ENCODE measurements around the gene KCNQ1. TPM values are rescaled to one million over a fixed set of nuclear protein-coding genes. Genes with fewer than 3 reads are reported as not detected.

KCNQ1 gene
- total RNA-seq, 2 donors from 2014 or later, result 38.9 to 46.1 TPM

- Histone ChIP-seq H3K27ac (no peak overlapping the region), H3K27me3 (no peaks in the 10 kb centered on the region), H3K36me3 (replicated peaks in 1 of 2; ENCODE audit: insufficient read depth in 1 of 2, low read depth in 2 of 2) (peaks cover 0 to 2% of the 10 kb centered on the region in 2 donors), H3K4me3 (no peak overlapping the region), H3K9me3 (no peaks in the 10 kb centered on the region), H3K4me1 (no peaks in the 10 kb centered on the region)
- TF ChIP-seq, protein P1, sequence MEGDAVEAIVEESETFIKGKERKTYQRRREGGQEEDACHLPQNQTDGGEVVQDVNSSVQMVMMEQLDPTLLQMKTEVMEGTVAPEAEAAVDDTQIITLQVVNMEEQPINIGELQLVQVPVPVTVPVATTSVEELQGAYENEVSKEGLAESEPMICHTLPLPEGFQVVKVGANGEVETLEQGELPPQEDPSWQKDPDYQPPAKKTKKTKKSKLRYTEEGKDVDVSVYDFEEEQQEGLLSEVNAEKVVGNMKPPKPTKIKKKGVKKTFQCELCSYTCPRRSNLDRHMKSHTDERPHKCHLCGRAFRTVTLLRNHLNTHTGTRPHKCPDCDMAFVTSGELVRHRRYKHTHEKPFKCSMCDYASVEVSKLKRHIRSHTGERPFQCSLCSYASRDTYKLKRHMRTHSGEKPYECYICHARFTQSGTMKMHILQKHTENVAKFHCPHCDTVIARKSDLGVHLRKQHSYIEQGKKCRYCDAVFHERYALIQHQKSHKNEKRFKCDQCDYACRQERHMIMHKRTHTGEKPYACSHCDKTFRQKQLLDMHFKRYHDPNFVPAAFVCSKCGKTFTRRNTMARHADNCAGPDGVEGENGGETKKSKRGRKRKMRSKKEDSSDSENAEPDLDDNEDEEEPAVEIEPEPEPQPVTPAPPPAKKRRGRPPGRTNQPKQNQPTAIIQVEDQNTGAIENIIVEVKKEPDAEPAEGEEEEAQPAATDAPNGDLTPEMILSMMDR (IDR thresholded peaks at IDR 0.05), result no peak
- no peak for TF ChIP-seq POLR2A (IDR thresholded peaks at IDR 0.05)
- intact Hi-C loops (cut with DNase I), result no loop called here
- ATAC-seq, result no peak
- peak in 3 of 4 donors; percentile 1 to 8 (median 7) for DNase-seq
- WGBS, 2 donors, result 88 to 92% methylated on average over 15 of the region's 15 CpGs
Measured at GRCh38 chr11:2576549-2576948, 131.7 kb downstream of the KCNQ1 start.

GRCh38 chr11:2577031-2577990 lies 132.5 kb downstream of the KCNQ1 start:
- H3K27me3 ChIP-seq, result no peaks in the 10 kb centered on the region
- no peaks in the 10 kb centered on the region for H3K9me3 ChIP-seq
- TF ChIP-seq POLR2A (IDR thresholded peaks at IDR 0.05), result no peak
- TF ChIP-seq, protein P1 (IDR thresholded peaks at IDR 0.05), result no peak
- ATAC-seq, result no peak
- intact Hi-C loops (cut with DNase I), result no loop called here
- peak in 3 of 4 donors; percentile 5 to 10 (median 8) for DNase-seq
- no peaks in the 10 kb centered on the region for H3K4me1 ChIP-seq
- no peak overlapping the region for H3K4me3 ChIP-seq
- WGBS, 2 donors, result 91 to 94% methylated on average over 14 to 32 of the region's 33 CpGs
- H3K36me3 ChIP-seq (replicated peaks in 1 of 2; ENCODE audit: insufficient read depth in 1 of 2, low read depth in 2 of 2), result peaks cover 0 to 2% of the 10 kb centered on the region in 2 donors
- no peak overlapping the region for H3K27ac ChIP-seq

DNA sequence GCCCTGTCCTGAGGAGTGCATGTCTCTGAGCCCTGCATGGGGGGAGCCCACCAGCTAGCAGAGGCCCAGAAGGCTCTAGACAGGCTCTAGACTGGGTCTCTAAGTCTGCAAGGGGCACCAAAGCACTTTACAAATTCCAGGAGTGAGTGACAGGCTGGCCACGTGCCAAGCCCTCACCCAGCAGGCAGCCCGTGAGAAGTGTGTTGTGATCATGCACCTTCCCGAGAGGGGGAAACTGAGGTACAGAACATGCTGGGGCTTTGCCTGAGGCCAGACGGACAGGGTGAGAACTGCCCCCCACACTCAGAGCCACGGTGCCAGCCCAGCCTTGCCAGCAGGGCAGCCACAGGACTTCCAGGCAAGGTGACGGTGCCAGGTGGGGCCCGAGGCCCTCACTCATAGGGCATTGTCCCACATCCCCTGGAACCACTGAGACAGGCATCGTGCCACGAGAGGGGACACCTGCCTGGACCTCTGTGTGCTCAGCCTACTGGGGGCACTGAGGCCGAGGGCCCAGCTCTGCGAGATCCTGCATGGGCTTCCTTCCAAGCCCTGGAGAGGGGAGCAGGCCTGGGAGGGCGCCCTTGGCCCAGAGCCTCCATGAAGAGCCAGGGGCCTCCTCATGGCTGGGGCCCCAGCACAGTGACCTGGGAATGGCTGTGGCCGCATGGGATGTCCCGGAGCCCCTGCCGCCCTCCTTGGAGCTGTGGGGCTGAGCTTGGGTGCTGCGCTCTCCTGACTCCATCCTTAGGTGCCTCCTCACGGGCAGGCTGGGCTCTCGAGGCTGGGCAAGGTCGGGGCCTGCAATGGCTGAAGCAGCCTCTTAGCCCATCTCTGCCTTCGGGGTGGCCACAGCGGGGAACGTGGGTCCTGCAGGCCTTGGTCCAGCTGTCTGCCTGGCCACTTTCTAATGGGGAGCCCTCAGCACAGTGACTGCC lies 133.5 kb downstream of the KCNQ1 start:
- H3K27me3 ChIP-seq, result no peaks in the 10 kb centered on the region
- H3K36me3 ChIP-seq (replicated peaks in 1 of 2; ENCODE audit: insufficient read depth in 1 of 2, low read depth in 2 of 2), result no peaks in the 10 kb centered on the region
- H3K27ac ChIP-seq, result no peak overlapping the region
- intact Hi-C loops (cut with DNase I), result no loop called here
- ATAC-seq, result peak; percentile 9
- no peaks in the 10 kb centered on the region for H3K9me3 ChIP-seq
- no peaks in the 10 kb centered on the region for H3K4me1 ChIP-seq
- peak in 3 of 4 donors; percentile 11 to 14 (median 13) for DNase-seq
- H3K4me3 ChIP-seq, result no peak overlapping the region
- 85 to 91% methylated on average over 4 to 16 of the region's 22 CpGs for WGBS, 2 donors
- TF ChIP-seq POLR2A (IDR thresholded peaks at IDR 0.05), result no peak
- TF ChIP-seq, protein P1 (IDR thresholded peaks at IDR 0.05), result no peak

GRCh38 chr11:2578929-2579270 lies 134.1 kb downstream of the KCNQ1 start:
- Histone ChIP-seq H3K36me3 (replicated peaks in 1 of 2; ENCODE audit: insufficient read depth in 1 of 2, low read depth in 2 of 2) (no peaks in the 10 kb centered on the region), H3K27me3 (no peaks in the 10 kb centered on the region), H3K9me3 (no peaks in the 10 kb centered on the region), H3K4me3 (no peak overlapping the region), H3K27ac (no peak overlapping the region), H3K4me1 (no peaks in the 10 kb centered on the region)
- 84 to 93% methylated on average over 3 to 5 of the region's 7 CpGs for WGBS, 2 donors
- TF ChIP-seq POLR2A (IDR thresholded peaks at IDR 0.05), result no peak
- TF ChIP-seq, protein P1 (IDR thresholded peaks at IDR 0.05), result no peak
- peak in 1 of 4 donors; percentile 2 for DNase-seq
- intact Hi-C loops (cut with DNase I), result no loop called here
- ATAC-seq, result no peak

All from body of pancreas (tissue), 4 donors.